Measurements from ENCODE around the gene SNRPD2. TPM values are rescaled to one million over a fixed set of nuclear protein-coding genes. Genes with fewer than 3 reads are reported as not detected.
A peak's percentile ranks its signal among the peaks of the same experiment; 100 is the strongest.
"Not testable (repeated sequence)": the region's sequence is repeated elsewhere in the genome, so short reads cannot be mapped to it uniquely, and the experiment has no call there.

Gene SNRPD2
- total and polyA plus RNA-seq, 3 experiments from 2014 or later: 738 to 1,016 (median 747) TPM

GRCh38 chr19:45720065-45720464 lies 28.3 kb upstream of the SNRPD2 start:
- Mint-ChIP-seq H3K4me3 (peak overlapping the region in 3 of 7 donors; percentile 32 to 78 (median 60)), H3K36me3 (peaks cover 0 to 41% (median 11%) of the 10 kb centered on the region in 3 donors), H3K27ac (peak overlapping the region in 1 of 8 donors; percentile 29), H3K4me1 (peaks cover 38 to 54% (median 51%) of the 10 kb centered on the region in 3 donors)
- H3K9me3 ChIP-seq (ENCODE audit: low read length); H3K4me3 ChIP-seq (ENCODE audit: low read length); H3K27me3 Mint-ChIP-seq; H3K36me3 ChIP-seq (ENCODE audit: insufficient read depth, low read length); POLR2A ChIA-PET; H3K9me3 Mint-ChIP-seq; H3K27me3 ChIP-seq (ENCODE audit: insufficient read depth, low read length, poor library complexity, severe bottlenecking); H3K27ac ChIP-seq (ENCODE audit: low read depth, low read length); DNase-seq; CTCF ChIA-PET: not testable (repeated sequence)
- H3K4me1 ChIP-seq (ENCODE audit: insufficient read depth, low read length): peaks cover 21% of the 10 kb centered on the region

- H3K27me3 Mint-ChIP-seq: no peaks in the 10 kb centered on the region
- H3K36me3 Mint-ChIP-seq: peaks cover 0 to 39% (median 8%) of the 10 kb centered on the region in 3 donors
These were observed 26.4 kb upstream of the SNRPD2 start for GRCh38 chr19:45717983-45718650.

GRCh38 chr19:45717131-45717982 lies 25.6 kb upstream of the SNRPD2 start:
- Histone ChIP-seq H3K4me3 (ENCODE audit: low read length) (peak overlapping the region; percentile 82), H3K9me3 (ENCODE audit: low read length) (no peaks in the 10 kb centered on the region), H3K27me3 (ENCODE audit: insufficient read depth, low read length, poor library complexity, severe bottlenecking) (no peaks in the 10 kb centered on the region), H3K27ac (ENCODE audit: low read depth, low read length) (peak overlapping the region; percentile 83), H3K36me3 (ENCODE audit: insufficient read depth, low read length) (no peaks in the 10 kb centered on the region), H3K4me1 (ENCODE audit: insufficient read depth, low read length) (peaks cover 24% of the 10 kb centered on the region)
- Mint-ChIP-seq H3K27me3 (no peaks in the 10 kb centered on the region), H3K4me3 (peak overlapping the region; percentile 86 to 97 (median 95)), H3K4me1 (peaks cover 39 to 56% (median 49%) of the 10 kb centered on the region in 3 donors), H3K9me3 (no peaks in the 10 kb centered on the region), H3K36me3 (peaks cover 0 to 39% (median 8%) of the 10 kb centered on the region in 3 donors), H3K27ac (peak overlapping the region; percentile 83 to 99 (median 97))
- ChIA-PET CTCF (interaction anchor here (0.6 to 5.9 kb wide), 10 partner anchors 13 to 278 kb away, joined by 3 to 45 read pairs (median 4); partner anchors contain the start of genes QPCTL, SIX5 and SNRPD2), POLR2A (interaction anchor here (0.5 to 2.4 kb wide), 10 partner anchors 13 to 1557 kb away, joined by 3 to 19 read pairs (median 6); partner anchors contain the start of genes CALM3, DMWD, FBXO46 and QPCTL)
- DNase-seq: peak; percentile 97 to 99 (median 99)

More at GRCh38 chr19:45717983-45718650, 26.4 kb upstream of the SNRPD2 start:
- peaks cover 39 to 56% (median 49%) of the 10 kb centered on the region in 3 donors for H3K4me1 Mint-ChIP-seq
- Histone ChIP-seq H3K4me3 (ENCODE audit: low read length) (peak overlapping the region; percentile 76), H3K4me1 (ENCODE audit: insufficient read depth, low read length) (peaks cover 24% of the 10 kb centered on the region), H3K36me3 (ENCODE audit: insufficient read depth, low read length) (no peaks in the 10 kb centered on the region), H3K9me3 (ENCODE audit: low read length) (no peaks in the 10 kb centered on the region), H3K27ac (ENCODE audit: low read depth, low read length) (peak overlapping the region; percentile 83), H3K27me3 (ENCODE audit: insufficient read depth, low read length, poor library complexity, severe bottlenecking) (no peaks in the 10 kb centered on the region)
- ChIA-PET CTCF (interaction anchor here (1.0 to 5.9 kb wide), 5 partner anchors 12 to 81 kb away, joined by 4 to 45 read pairs (median 5); partner anchors contain the start of genes QPCTL, SIX5 and SNRPD2), POLR2A (interaction anchor here (0.9 to 2.4 kb wide), 7 partner anchors 12 to 1556 kb away, joined by 3 to 19 read pairs (median 9); partner anchors contain the start of genes CALM3, DMWD, FBXO46 and QPCTL)
- H3K4me3 Mint-ChIP-seq: peak overlapping the region; percentile 86 to 97 (median 95)
- peak overlapping the region; percentile 83 to 99 (median 97) for H3K27ac Mint-ChIP-seq
- H3K9me3 Mint-ChIP-seq: no peaks in the 10 kb centered on the region
- peak in 2 of 5 donors; percentile 13 to 51 for DNase-seq

- Histone ChIP-seq H3K27ac (ENCODE audit: low read depth, low read length) (peak overlapping the region; percentile 74), H3K9me3 (ENCODE audit: low read length) (no peaks in the 10 kb centered on the region), H3K27me3 (ENCODE audit: insufficient read depth, low read length, poor library complexity, severe bottlenecking) (no peaks in the 10 kb centered on the region), H3K36me3 (ENCODE audit: insufficient read depth, low read length) (no peaks in the 10 kb centered on the region), H3K4me3 (ENCODE audit: low read length) (peak overlapping the region; percentile 82), H3K4me1 (ENCODE audit: insufficient read depth, low read length) (peaks cover 24% of the 10 kb centered on the region)
- POLR2A ChIA-PET: interaction anchor here (0.6 to 2.4 kb wide), 8 partner anchors 14 to 1557 kb away, joined by 3 to 19 read pairs (median 8); partner anchors contain the start of genes DMWD, FBXO46, QPCTL and SIX5
- Mint-ChIP-seq H3K4me1 (peaks cover 39 to 52% (median 45%) of the 10 kb centered on the region in 3 donors), H3K36me3 (peaks cover 0 to 38% (median 8%) of the 10 kb centered on the region in 3 donors), H3K4me3 (peak overlapping the region; percentile 86 to 97 (median 95)), H3K9me3 (no peaks in the 10 kb centered on the region), H3K27me3 (no peaks in the 10 kb centered on the region), H3K27ac (peak overlapping the region; percentile 83 to 99 (median 97))
- CTCF ChIA-PET: interaction anchor here (0.6 to 5.9 kb wide), 9 partner anchors 14 to 277 kb away, joined by 3 to 45 read pairs (median 4); partner anchors contain the start of genes QPCTL, SIX5 and SNRPD2
- DNase-seq: no peak
These were observed 24.8 kb upstream of the SNRPD2 start for GRCh38 chr19:45716359-45717130.

- POLR2A ChIA-PET: interaction anchor here (0.6 to 1.1 kb wide), 4 partner anchors 16 to 746 kb away, joined by 3 to 10 read pairs (median 4); partner anchors contain the start of gene SNRPD2
- peak overlapping the region in 3 of 7 donors; percentile 10 to 54 (median 40) for H3K4me3 Mint-ChIP-seq
- no peak for DNase-seq
- Histone ChIP-seq H3K9me3 (ENCODE audit: low read length) (no peaks in the 10 kb centered on the region), H3K27me3 (ENCODE audit: insufficient read depth, low read length, poor library complexity, severe bottlenecking) (no peaks in the 10 kb centered on the region), H3K36me3 (ENCODE audit: insufficient read depth, low read length) (no peaks in the 10 kb centered on the region), H3K4me3 (ENCODE audit: low read length) (no peak overlapping the region), H3K4me1 (ENCODE audit: insufficient read depth, low read length) (peaks cover 24% of the 10 kb centered on the region), H3K27ac (ENCODE audit: low read depth, low read length) (no peak overlapping the region)
- H3K27me3 Mint-ChIP-seq: no peaks in the 10 kb centered on the region
- CTCF ChIA-PET: interaction anchor here (1.1 to 5.9 kb wide), 2 partner anchors 22 to 34 kb away, joined by 3 to 45 read pairs; partner anchors contain the start of genes QPCTL and SNRPD2
- H3K36me3 Mint-ChIP-seq: peaks cover 0 to 42% (median 12%) of the 10 kb centered on the region in 3 donors
- H3K9me3 Mint-ChIP-seq: no peaks in the 10 kb centered on the region
- peaks cover 43 to 58% (median 51%) of the 10 kb centered on the region in 3 donors for H3K4me1 Mint-ChIP-seq
- peak overlapping the region in 3 of 8 donors; percentile 18 to 29 (median 28) for H3K27ac Mint-ChIP-seq
These were observed 23.4 kb upstream of the SNRPD2 start for GRCh38 chr19:45715139-45715538.

GRCh38 chr19:45713141-45713540 lies 21.4 kb upstream of the SNRPD2 start:
- no peaks in the 10 kb centered on the region for H3K36me3 ChIP-seq (ENCODE audit: insufficient read depth, low read length)
- H3K4me3 Mint-ChIP-seq: no peak overlapping the region

GRCh38 chr19:45712699-45713067 lies 20.9 kb upstream of the SNRPD2 start:
- CTCF ChIA-PET: interaction anchor here (5.9 kb wide), 1 partner anchor 20 kb away, joined by 45 read pairs; the partner anchor contains the start of genes QPCTL and SNRPD2
- Histone ChIP-seq H3K27me3 (ENCODE audit: insufficient read depth, low read length, poor library complexity, severe bottlenecking) (no peaks in the 10 kb centered on the region), H3K27ac (ENCODE audit: low read depth, low read length) (no peak overlapping the region), H3K9me3 (ENCODE audit: low read length) (no peaks in the 10 kb centered on the region), H3K4me1 (ENCODE audit: insufficient read depth, low read length) (peaks cover 14% of the 10 kb centered on the region), H3K36me3 (ENCODE audit: insufficient read depth, low read length) (no peaks in the 10 kb centered on the region), H3K4me3 (ENCODE audit: low read length) (no peak overlapping the region)
- H3K27me3 Mint-ChIP-seq: no peaks in the 10 kb centered on the region
- no peak for DNase-seq
- no peak overlapping the region for H3K27ac Mint-ChIP-seq
- H3K36me3 Mint-ChIP-seq: peaks cover 0 to 40% (median 6%) of the 10 kb centered on the region in 3 donors
- H3K4me1 Mint-ChIP-seq: peaks cover 31 to 44% (median 37%) of the 10 kb centered on the region in 3 donors
- no peak overlapping the region for H3K4me3 Mint-ChIP-seq
- no peaks in the 10 kb centered on the region for H3K9me3 Mint-ChIP-seq
- POLR2A ChIA-PET: no interaction called here

More at GRCh38 chr19:45713141-45713540, 21.4 kb upstream of the SNRPD2 start:
- no peak overlapping the region for H3K27ac ChIP-seq (ENCODE audit: low read depth, low read length)
- H3K27ac Mint-ChIP-seq: no peak overlapping the region
- H3K4me3 ChIP-seq (ENCODE audit: low read length): no peak overlapping the region
- no peaks in the 10 kb centered on the region for H3K9me3 Mint-ChIP-seq
- ChIA-PET CTCF (interaction anchor here (5.9 kb wide), 1 partner anchor 20 kb away, joined by 45 read pairs; the partner anchor contains the start of genes QPCTL and SNRPD2), POLR2A (interaction anchor here (0.7 kb wide), 1 partner anchor 887 kb away, joined by 5 read pairs; no protein-coding TSS in a partner anchor)
- H3K9me3 ChIP-seq (ENCODE audit: low read length): no peaks in the 10 kb centered on the region
- no peaks in the 10 kb centered on the region for H3K27me3 Mint-ChIP-seq
- H3K27me3 ChIP-seq (ENCODE audit: insufficient read depth, low read length, poor library complexity, severe bottlenecking): no peaks in the 10 kb centered on the region
- H3K4me1 Mint-ChIP-seq: peaks cover 32 to 48% (median 42%) of the 10 kb centered on the region in 3 donors
- no peak for DNase-seq
- peaks cover 0 to 40% (median 6%) of the 10 kb centered on the region in 3 donors for H3K36me3 Mint-ChIP-seq
- peaks cover 18% of the 10 kb centered on the region for H3K4me1 ChIP-seq (ENCODE audit: insufficient read depth, low read length)
